Smooth muscle cell of the umbilical artery (primary cell): ENCODE data around the gene CYSLTR2. TPM values are rescaled to one million over a fixed set of nuclear protein-coding genes. Genes with fewer than 3 reads are reported as not detected.

Experiments
- total RNA-seq: library from RNA; depleted of rRNA; stranded (reverse); fragments of >200 nt; gene quantifications from 2 replicates; pipeline ENCODE4 v1.2.3, GENCODE V29; 2014

Gene CYSLTR2
- 0.30 TPM in 1 of 2 replicates, not detected in the other for total RNA-seq

DNA sequence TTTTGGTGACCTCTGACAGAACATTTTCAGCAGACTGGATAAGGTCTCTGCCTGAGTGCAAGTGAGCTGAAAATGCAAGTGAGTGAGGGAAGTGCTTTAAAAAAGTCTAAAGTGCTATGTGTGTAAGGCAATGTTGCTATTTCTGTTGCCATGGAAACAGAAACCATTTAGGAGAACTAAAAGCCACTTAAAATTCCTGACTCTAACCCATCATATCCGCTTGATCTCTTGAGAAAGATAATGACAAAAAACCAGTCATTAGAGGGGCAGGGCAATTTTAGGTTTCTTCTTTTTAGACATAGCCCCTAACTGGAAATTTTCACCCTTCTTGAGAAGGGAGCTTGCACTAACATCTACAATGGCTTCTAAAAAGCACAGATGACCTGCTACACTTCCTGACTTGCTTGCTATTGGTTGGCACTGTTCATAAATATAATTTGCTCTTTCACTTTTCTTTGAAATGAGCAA lies at the start of gene CYSLTR2:
CYSLTR2 (plus strand) TSS at position 458 of the 468 bp plus-strand sequence. CDS start 52,889 bp downstream, outside the sequence.

Other genes starting within 250 kb of the CYSLTR2 start
- 2.1 and 5.3 TPM in 2 replicates for gene LPAR6, start 240.8 kb upstream of the CYSLTR2 start, total RNA-seq
- gene RCBTB2, start 120.8 kb upstream of the CYSLTR2 start, total RNA-seq = 5.8 and 7.7 TPM in 2 replicates